ENCODE data around the gene FAM110D.

DNA sequence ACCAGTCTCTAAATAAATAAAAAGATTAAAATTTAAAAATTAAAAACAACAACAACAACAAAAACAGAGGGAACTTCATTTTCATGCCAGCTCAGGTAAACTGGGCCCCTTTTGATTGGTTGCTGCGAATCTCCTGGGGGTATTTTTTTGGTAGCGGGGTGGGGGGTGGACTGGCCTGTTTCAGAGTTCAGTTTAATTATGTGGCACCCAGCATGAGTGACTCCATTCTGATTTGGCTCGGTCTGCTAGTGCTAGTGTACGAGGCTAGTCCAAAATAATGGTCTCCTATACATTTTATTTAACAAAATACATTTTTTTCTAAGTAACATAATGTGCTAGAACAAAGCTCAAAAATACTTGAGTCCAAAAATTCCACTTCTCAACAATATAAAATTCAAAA is 29.1 kb upstream of the FAM110D start:
- TF ChIP-seq GATA3 (IDR thresholded peaks at IDR 0.05; ENCODE audit: low read depth, low read length) (no peak), GATA2 (IDR thresholded peaks at IDR 0.05; ENCODE audit: low read depth, low read length) (no peak)
